Measurements from ENCODE around the gene R3HDM4. TPM values are rescaled to one million over a fixed set of nuclear protein-coding genes. Genes with fewer than 3 reads are reported as not detected.
A peak's percentile ranks its signal among the peaks of the same experiment; 100 is the strongest.

R3HDM4 gene
- total RNA-seq (2022) (54.0 and 55.5 TPM in 2 replicates), Bru-seq, nascent RNA (percentile 63 among the genes with signal in this experiment), BruChase-seq, experiment 1, labeled RNA remaining after a 6-hour chase (percentile 82 among the genes with signal in this experiment), BruChase-seq, experiment 2, labeled RNA remaining after a 2-hour chase (percentile 88 among the genes with signal in this experiment)
- long read RNA-seq, transcript R3HDM4-201 (8 exons, 1,815 nt): major isoform, 44 of 73 reads
- long read RNA-seq, partial matches to known transcripts: 1 of 73 reads
- long read RNA-seq, other reads (novel, unspliced or antisense): 25 of 73 reads

DNA sequence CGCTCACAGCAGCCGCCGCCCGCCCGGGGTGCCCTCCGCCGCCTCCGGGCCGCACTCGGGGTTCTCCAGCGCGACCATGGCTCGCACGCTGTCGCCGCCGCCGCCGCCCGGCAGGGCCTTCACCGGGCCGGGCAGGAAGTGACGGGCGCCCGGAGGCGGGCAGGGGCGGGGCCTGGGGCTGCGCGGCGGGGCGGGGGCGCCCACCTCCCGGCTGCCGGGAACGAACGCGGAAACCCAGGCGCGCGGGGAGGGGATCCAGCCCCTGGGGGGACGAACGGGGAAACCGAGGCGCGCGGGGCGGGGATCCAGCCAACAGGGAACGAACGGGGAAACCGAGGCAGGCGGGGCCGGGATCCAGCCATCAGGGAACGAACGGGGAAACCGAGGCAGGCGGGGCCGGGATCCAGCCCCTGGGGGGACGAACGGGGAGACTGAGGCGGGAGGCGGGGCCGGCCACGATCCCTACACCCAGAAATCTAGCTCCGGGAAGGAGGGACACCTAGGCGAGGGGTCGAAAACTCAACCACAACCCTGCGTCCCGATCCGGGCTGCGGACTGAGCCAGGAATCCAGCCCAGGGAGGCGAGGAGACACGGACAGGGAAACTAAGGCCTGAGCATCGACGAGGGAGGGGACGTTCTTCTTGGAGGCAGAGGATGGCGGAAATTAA is at the start of gene R3HDM4:
R3HDM4 (minus strand) TSS at position 140 of the 669 bp plus-strand sequence; CDS start at position 78, 62 bp downstream.
- intact Hi-C loops (cut with micrococcal nuclease; ENCODE audit: unreplicated experiment): no loop called here
- DNase-seq: peak; percentile 80
- CTCF ChIA-PET: no interaction called here

DNA sequence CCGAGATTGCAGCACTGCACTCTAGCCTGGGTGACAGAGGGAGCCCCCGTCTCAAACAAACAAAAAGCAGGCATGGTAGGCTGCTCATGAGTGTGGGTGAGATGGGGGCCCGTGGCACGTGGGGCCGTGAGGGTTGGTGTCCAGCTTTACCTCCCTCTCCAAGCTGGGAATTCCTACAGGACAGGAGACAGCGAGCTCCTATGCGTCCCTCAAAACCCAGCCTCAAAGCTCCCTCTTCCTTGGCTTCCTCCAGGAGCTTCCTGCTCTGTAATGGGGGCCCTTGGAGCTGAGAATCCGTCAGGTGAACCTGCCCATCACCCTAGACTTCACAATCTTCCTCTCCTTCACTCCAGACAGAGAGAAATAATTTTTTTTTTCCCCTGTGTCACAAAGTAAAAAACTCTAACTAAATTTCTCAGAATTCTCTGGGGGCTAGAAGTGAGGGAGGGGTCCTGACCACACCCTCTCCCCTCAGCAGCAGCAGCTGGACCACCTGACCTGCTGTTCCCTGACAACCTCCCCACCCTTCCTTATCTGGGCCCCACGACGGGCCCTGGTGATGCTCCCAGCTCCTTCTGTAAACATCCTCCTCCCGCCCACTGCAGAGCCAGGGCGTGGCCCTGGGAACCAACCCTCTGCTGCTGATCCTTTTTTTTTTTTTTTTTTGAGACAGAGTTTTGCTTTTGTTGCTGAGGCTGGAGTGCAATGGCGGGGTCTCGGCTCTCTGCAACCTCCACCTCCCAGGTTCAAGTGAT is 49.0 kb upstream of the R3HDM4 start:
- no TSS peak for BruUV-seq (replicated peaks)
- H3K4me3 Mint-ChIP-seq (ENCODE audit: low read depth, unreplicated experiment): no peak overlapping the region
- H3K27ac Mint-ChIP-seq (ENCODE audit: unreplicated experiment): no peak overlapping the region
- peaks cover 8% of the 10 kb centered on the region for H3K4me1 Mint-ChIP-seq (ENCODE audit: low read depth, unreplicated experiment)
- intact Hi-C loops (cut with micrococcal nuclease; ENCODE audit: unreplicated experiment): no loop called here
- DNase-seq: no peak
- CTCF ChIA-PET: interaction anchor here (0.7 kb wide), 4 partner anchors 22 to 172 kb away, joined by 3 to 8 read pairs (median 3); no protein-coding TSS in a partner anchor
- TF ChIP-seq CTCF (IDR thresholded peaks at IDR 0.05; ENCODE audit: unreplicated experiment): no peak
- no peaks in the 10 kb centered on the region for H3K36me3 Mint-ChIP-seq (ENCODE audit: insufficient read depth, unreplicated experiment)
- H3K9me3 Mint-ChIP-seq (ENCODE audit: low read depth, unreplicated experiment): no peaks in the 10 kb centered on the region
- peaks cover 53% of the 10 kb centered on the region for H3K27me3 Mint-ChIP-seq (ENCODE audit: unreplicated experiment)

More for the DNA sequence above, at the start of gene R3HDM4:
- no TSS peak for BruUV-seq (replicated peaks)
- H3K4me1 Mint-ChIP-seq (ENCODE audit: low read depth, unreplicated experiment): peaks cover 8% of the 10 kb centered on the region
- peak within 1 kb of the TSS; percentile 73 for H3K4me3 Mint-ChIP-seq (ENCODE audit: low read depth, unreplicated experiment)
- H3K27me3 Mint-ChIP-seq (ENCODE audit: unreplicated experiment): no peaks in the 10 kb centered on the region
- peaks cover 29% of the 10 kb centered on the region for H3K36me3 Mint-ChIP-seq (ENCODE audit: insufficient read depth, unreplicated experiment)
- no peak for TF ChIP-seq CTCF (IDR thresholded peaks at IDR 0.05; ENCODE audit: unreplicated experiment)
- H3K9me3 Mint-ChIP-seq (ENCODE audit: low read depth, unreplicated experiment): no peaks in the 10 kb centered on the region
- H3K27ac Mint-ChIP-seq (ENCODE audit: unreplicated experiment): peak within 1 kb of the TSS; percentile 39

- H3K27me3 Mint-ChIP-seq (ENCODE audit: unreplicated experiment): peaks cover 53% of the 10 kb centered on the region
- no peak overlapping the region for H3K27ac Mint-ChIP-seq (ENCODE audit: unreplicated experiment)
- no peaks in the 10 kb centered on the region for H3K36me3 Mint-ChIP-seq (ENCODE audit: insufficient read depth, unreplicated experiment)
These were observed 47.6 kb upstream of the R3HDM4 start for GRCh38 chr19:960601-960938.

More at GRCh38 chr19:960601-960938, 47.6 kb upstream of the R3HDM4 start:
- CTCF ChIA-PET: no interaction called here
- no peak for TF ChIP-seq CTCF (IDR thresholded peaks at IDR 0.05; ENCODE audit: unreplicated experiment)
- Mint-ChIP-seq H3K4me3 (ENCODE audit: low read depth, unreplicated experiment) (no peak overlapping the region), H3K9me3 (ENCODE audit: low read depth, unreplicated experiment) (no peaks in the 10 kb centered on the region), H3K4me1 (ENCODE audit: low read depth, unreplicated experiment) (peaks cover 8% of the 10 kb centered on the region)
- DNase-seq: no peak
- intact Hi-C loops (cut with micrococcal nuclease; ENCODE audit: unreplicated experiment): no loop called here
- no TSS peak for BruUV-seq (replicated peaks)
